ENCODE data around the gene KIF6. TPM values are rescaled to one million over a fixed set of nuclear protein-coding genes. Genes with fewer than 3 reads are reported as not detected.

Gene KIF6
- total RNA-seq, 1 experiment from 2014 or later, result not detected

- BruUV-seq (replicated peaks), result no TSS peak
- no peak overlapping the region for H3K27ac ChIP-seq (ENCODE audit: low read length)
- H3K9me3 ChIP-seq (ENCODE audit: control insufficient read depth, insufficient read depth, low read depth, low read length), result no peaks in the 10 kb centered on the region
- no peak for TF ChIP-seq CTCF (IDR thresholded peaks at IDR 0.05)
- TF ChIP-seq SIN3A (IDR thresholded peaks at IDR 0.05; ENCODE audit: borderline replicate concordance, insufficient read depth, low read depth, low read length), result no peak
- TF ChIP-seq POLR2AphosphoS5 (IDR thresholded peaks at IDR 0.05; ENCODE audit: low read depth, low read length), result no peak
- TF ChIP-seq TCF7L2 (IDR thresholded peaks at IDR 0.05; ENCODE audit: low read depth, low read length), result no peak
- TF ChIP-seq REST (IDR thresholded peaks at IDR 0.05; ENCODE audit: insufficient read depth in 1 of 2, low read depth in 2 of 2, low read length in 1 of 2), result no peak
- ChIA-PET CTCF (interaction anchor here (0.7 kb wide), 1 partner anchor 1463 kb away, joined by 3 read pairs; no protein-coding TSS in a partner anchor), POLR2A (no interaction called here)
- H3K4me3 ChIP-seq (ENCODE audit: low read depth in 2 of 2, low read length in 2 of 2), result no peak overlapping the region
- H3K36me3 ChIP-seq (ENCODE audit: control insufficient read depth, insufficient read depth, low read length), result no peaks in the 10 kb centered on the region
- ATAC-seq (no peak), DNase-seq (ENCODE audit: low read depth, low spot score) (no peak)
- 0 out of 2 replicates have a peak, but pooled peaks cover 3% of the 10 kb centered on the region for H3K27me3 ChIP-seq (ENCODE audit: control insufficient read depth, insufficient read depth, low read length)
- in situ Hi-C loops (cut with HindIII; ENCODE audit: low pct_unique_long_range_greater_than_20kb, low sequenced_read_pairs) (no loop called here), intact Hi-C loops (cut with micrococcal nuclease; ENCODE audit: unreplicated experiment) (no loop called here)
- H3K4me1 ChIP-seq (ENCODE audit: control insufficient read depth, insufficient read depth, low read length), result no peaks in the 10 kb centered on the region
Observed at GRCh38 chr6:39388606-39389483, 336.4 kb downstream of the KIF6 start.

- CTCF ChIA-PET, result interaction anchor here (0.7 kb wide), 1 partner anchor 1464 kb away, joined by 3 read pairs; no protein-coding TSS in a partner anchor
- POLR2A ChIA-PET, result no interaction called here
- in situ Hi-C loops (cut with HindIII; ENCODE audit: low pct_unique_long_range_greater_than_20kb, low sequenced_read_pairs), result no loop called here
- ATAC-seq (no peak), DNase-seq (ENCODE audit: low read depth, low spot score) (no peak)
- intact Hi-C loops (cut with micrococcal nuclease; ENCODE audit: unreplicated experiment), result no loop called here
- TF ChIP-seq SIN3A (IDR thresholded peaks at IDR 0.05; ENCODE audit: borderline replicate concordance, insufficient read depth, low read depth, low read length) (no peak), REST (IDR thresholded peaks at IDR 0.05; ENCODE audit: insufficient read depth in 1 of 2, low read depth in 2 of 2, low read length in 1 of 2) (no peak), TCF7L2 (IDR thresholded peaks at IDR 0.05; ENCODE audit: low read depth, low read length) (no peak)
- no TSS peak for BruUV-seq (replicated peaks)
- H3K4me3 ChIP-seq (ENCODE audit: low read depth in 2 of 2, low read length in 2 of 2), result no peak overlapping the region
- H3K36me3 ChIP-seq (ENCODE audit: control insufficient read depth, insufficient read depth, low read length), result no peaks in the 10 kb centered on the region
- no peaks in the 10 kb centered on the region for H3K4me1 ChIP-seq (ENCODE audit: control insufficient read depth, insufficient read depth, low read length)
- H3K27me3 ChIP-seq (ENCODE audit: control insufficient read depth, insufficient read depth, low read length), result 0 out of 2 replicates have a peak, but pooled peaks cover 3% of the 10 kb centered on the region
- H3K27ac ChIP-seq (ENCODE audit: low read length), result no peak overlapping the region
- H3K9me3 ChIP-seq (ENCODE audit: control insufficient read depth, insufficient read depth, low read depth, low read length), result no peaks in the 10 kb centered on the region
Observed at GRCh38 chr6:39387785-39388184, 337.4 kb downstream of the KIF6 start.

Data from Panc1 (cell line).